HL-60 (cell line): ENCODE measurements around the gene ZSCAN25.

Experiments
- GABPA ChIP-seq: IDR thresholded peaks from 2 replicates; pipeline ENCODE4 v1.6.1; 2012; ENCODE audit warnings: low read depth
- POLR2AphosphoS5 ChIP-seq: IDR thresholded peaks from 2 replicates; pipeline ENCODE4 v1.6.1; 2012; ENCODE audit warnings: low read depth
- TF ChIP-seq, protein P1 (sequence below): IDR thresholded peaks from one replicate; pipeline ENCODE4 v1.5.1; 2011; ENCODE audit warnings: low read length, control low read depth, inconsistent platforms; ENCODE audit not compliant: insufficient read depth
- TF ChIP-seq, protein P2 (sequence below): IDR thresholded peaks from 2 replicates; pipeline ENCODE4 v1.6.1; 2012; ENCODE audit warnings: low read depth; ENCODE audit not compliant: insufficient replicate concordance

DNA sequence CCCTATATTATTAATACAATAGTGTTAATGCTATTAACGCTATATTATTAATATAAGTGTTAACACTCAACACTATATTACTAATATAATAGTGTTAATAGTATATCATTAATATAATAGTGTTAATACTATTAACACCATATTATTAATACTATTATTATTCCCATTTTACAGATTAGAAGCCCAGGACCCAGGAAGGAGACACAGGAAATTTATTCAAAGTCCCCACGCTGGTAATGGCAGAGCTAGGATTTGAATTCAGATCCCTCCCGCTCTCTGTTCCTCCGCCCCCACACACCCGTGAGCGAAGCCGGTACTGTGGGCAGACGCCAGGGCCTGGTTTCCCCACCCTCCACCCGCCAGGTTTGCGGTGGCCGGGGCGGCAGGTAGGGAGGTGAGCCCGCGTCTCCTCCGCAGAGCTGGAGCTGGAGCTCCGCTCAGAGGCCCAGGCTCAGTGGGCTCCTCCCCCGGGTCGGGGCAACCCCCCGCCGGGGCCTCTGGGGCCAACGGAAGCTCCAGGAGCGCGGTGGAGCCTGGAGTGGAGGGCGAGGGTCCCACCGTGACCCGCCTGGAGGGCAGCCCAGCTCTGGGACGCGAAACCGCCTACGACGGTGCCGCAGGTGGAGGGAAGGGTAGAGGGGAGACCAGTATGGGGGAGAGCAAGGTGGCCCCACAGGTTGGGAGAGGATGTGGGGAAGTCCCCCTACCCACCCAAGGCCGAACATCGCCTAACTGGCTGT lies 18.8 kb upstream of the ZSCAN25 start, which contains the start of gene TMEM225B:
- TF ChIP-seq, protein P1, sequence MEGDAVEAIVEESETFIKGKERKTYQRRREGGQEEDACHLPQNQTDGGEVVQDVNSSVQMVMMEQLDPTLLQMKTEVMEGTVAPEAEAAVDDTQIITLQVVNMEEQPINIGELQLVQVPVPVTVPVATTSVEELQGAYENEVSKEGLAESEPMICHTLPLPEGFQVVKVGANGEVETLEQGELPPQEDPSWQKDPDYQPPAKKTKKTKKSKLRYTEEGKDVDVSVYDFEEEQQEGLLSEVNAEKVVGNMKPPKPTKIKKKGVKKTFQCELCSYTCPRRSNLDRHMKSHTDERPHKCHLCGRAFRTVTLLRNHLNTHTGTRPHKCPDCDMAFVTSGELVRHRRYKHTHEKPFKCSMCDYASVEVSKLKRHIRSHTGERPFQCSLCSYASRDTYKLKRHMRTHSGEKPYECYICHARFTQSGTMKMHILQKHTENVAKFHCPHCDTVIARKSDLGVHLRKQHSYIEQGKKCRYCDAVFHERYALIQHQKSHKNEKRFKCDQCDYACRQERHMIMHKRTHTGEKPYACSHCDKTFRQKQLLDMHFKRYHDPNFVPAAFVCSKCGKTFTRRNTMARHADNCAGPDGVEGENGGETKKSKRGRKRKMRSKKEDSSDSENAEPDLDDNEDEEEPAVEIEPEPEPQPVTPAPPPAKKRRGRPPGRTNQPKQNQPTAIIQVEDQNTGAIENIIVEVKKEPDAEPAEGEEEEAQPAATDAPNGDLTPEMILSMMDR = no peak
- TF ChIP-seq, protein P2, sequence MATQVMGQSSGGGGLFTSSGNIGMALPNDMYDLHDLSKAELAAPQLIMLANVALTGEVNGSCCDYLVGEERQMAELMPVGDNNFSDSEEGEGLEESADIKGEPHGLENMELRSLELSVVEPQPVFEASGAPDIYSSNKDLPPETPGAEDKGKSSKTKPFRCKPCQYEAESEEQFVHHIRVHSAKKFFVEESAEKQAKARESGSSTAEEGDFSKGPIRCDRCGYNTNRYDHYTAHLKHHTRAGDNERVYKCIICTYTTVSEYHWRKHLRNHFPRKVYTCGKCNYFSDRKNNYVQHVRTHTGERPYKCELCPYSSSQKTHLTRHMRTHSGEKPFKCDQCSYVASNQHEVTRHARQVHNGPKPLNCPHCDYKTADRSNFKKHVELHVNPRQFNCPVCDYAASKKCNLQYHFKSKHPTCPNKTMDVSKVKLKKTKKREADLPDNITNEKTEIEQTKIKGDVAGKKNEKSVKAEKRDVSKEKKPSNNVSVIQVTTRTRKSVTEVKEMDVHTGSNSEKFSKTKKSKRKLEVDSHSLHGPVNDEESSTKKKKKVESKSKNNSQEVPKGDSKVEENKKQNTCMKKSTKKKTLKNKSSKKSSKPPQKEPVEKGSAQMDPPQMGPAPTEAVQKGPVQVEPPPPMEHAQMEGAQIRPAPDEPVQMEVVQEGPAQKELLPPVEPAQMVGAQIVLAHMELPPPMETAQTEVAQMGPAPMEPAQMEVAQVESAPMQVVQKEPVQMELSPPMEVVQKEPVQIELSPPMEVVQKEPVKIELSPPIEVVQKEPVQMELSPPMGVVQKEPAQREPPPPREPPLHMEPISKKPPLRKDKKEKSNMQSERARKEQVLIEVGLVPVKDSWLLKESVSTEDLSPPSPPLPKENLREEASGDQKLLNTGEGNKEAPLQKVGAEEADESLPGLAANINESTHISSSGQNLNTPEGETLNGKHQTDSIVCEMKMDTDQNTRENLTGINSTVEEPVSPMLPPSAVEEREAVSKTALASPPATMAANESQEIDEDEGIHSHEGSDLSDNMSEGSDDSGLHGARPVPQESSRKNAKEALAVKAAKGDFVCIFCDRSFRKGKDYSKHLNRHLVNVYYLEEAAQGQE = no peak
- TF ChIP-seq POLR2AphosphoS5 (no peak), GABPA (no peak)
